K562 (cell line): ENCODE measurements around the gene TPR. TPM values are rescaled to one million over a fixed set of nuclear protein-coding genes. Genes with fewer than 3 reads are reported as not detected.

Source experiments
- ATAC-seq: fragments of 200-7000 bp; cut with Tn5 transposase; 3 replicates; pipeline ENCODE4 v1.9.1; 2020; ENCODE audit warnings: moderate library complexity
- BruUV-seq: library from RNA; stranded (reverse); fragments of 400-500 nt; replicated peaks from 2 replicates; lab custom pipeline; 2021; lab: Mats Ljungman, UMichigan
- CTCF ChIA-PET: fragments of 300-600 bp; formaldehyde crosslinking; extraction: SDS; loops from one replicate; lab custom pipeline; 2021; ENCODE audit warnings: low intra/inter-chr PET ratio; lab: Yijun Ruan, JAX
- POLR2A ChIA-PET: fragments of 300-600, 350-650 bp; sonication (Branson Sonifier 250); formaldehyde crosslinking; extraction: SDS; loops from one replicate; lab custom pipeline; 2021; ENCODE audit warnings: antibody characterized with exemption, inconsistent platforms; lab: Yijun Ruan, JAX
- DNase-seq, 4 experiments: peaks; one replicate each; pipeline versions ENCODE4 v3.0.0 to v3.0.0-alpha.2; 2011 to 2018; ENCODE audit warnings: low spot score in 3 of 4, mixed read lengths in 3 of 4; ENCODE audit errors: extremely low read depth in 1 of 4
- FAIRE-seq: peaks from 2 replicates; lab custom pipeline; 2011; peaks lifted over from hg19 to GRCh38; lab: Jason Lieb, UNC
- H2AFZ ChIP-seq: 2 replicates; pipeline ENCODE4 v1.6.0; 2011; ENCODE audit warnings: low read depth, low read length, control low read depth, inconsistent platforms
- H3K27ac ChIP-seq: fragments of 200-600 bp; 3 replicates; pipeline ENCODE4 v1.8.0; 2011; ENCODE audit warnings: low read depth, mild to moderate bottlenecking, control low read depth, inconsistent platforms, low read length, moderate library complexity, mixed read lengths; ENCODE audit errors: extremely low read depth
- H3K27me3 ChIP-seq, 2 experiments: fragments of 300-600 bp in 1 of 2; 2 replicates in 1 of 2; 3 replicates in 1 of 2; pipeline versions ENCODE4 v1.6.0 to v1.8.0; 2011; ENCODE audit warnings: inconsistent platforms in 2 of 2, low read length in 2 of 2, mild to moderate bottlenecking in 1 of 2, mixed read lengths in 1 of 2, moderate library complexity in 1 of 2; ENCODE audit not compliant: control insufficient read depth in 2 of 2, insufficient read depth in 2 of 2
- H3K36me3 ChIP-seq: fragments of 300-600 bp; 3 replicates; pipeline ENCODE4 v1.8.0; 2011; ENCODE audit warnings: mild to moderate bottlenecking, low read length, inconsistent platforms; ENCODE audit not compliant: control insufficient read depth, insufficient read depth
- H3K4me1 ChIP-seq, 2 experiments: fragments of 200-600 bp in 1 of 2; replicated peaks in 1 of 2; 2 replicates in 1 of 2; 3 replicates in 1 of 2; pipeline versions ENCODE4 v1.5.1 to v1.8.0; 2011; ENCODE audit warnings: inconsistent platforms in 2 of 2, low read length in 2 of 2, mild to moderate bottlenecking in 1 of 2, mixed read lengths in 1 of 2, moderate library complexity in 1 of 2; ENCODE audit not compliant: control insufficient read depth in 2 of 2, insufficient read depth in 2 of 2
- H3K4me2 ChIP-seq: 2 replicates; pipeline ENCODE4 v1.6.1; 2011; ENCODE audit warnings: low read length, control low read depth, inconsistent platforms, mixed read lengths; ENCODE audit not compliant: insufficient read depth
- H3K4me3 ChIP-seq: fragments of 200-600 bp; sonication (generic), shearing (Covaris generic); 2 replicates; pipeline ENCODE4 v1.5.1; 2016; ENCODE audit warnings: control low read depth, inconsistent platforms
- H3K79me2 ChIP-seq: fragments of 200-600 bp; 3 replicates; pipeline ENCODE4 v1.8.0; 2011; ENCODE audit warnings: low read length, inconsistent platforms; ENCODE audit not compliant: control insufficient read depth, insufficient read depth
- H3K9ac ChIP-seq, 2 experiments: 2 replicates each; pipeline versions ENCODE4 v1.6.0 to v1.6.1; 2011; ENCODE audit warnings: low read depth in 2 of 2, low read length in 2 of 2, control low read depth in 1 of 2, inconsistent platforms in 1 of 2, mild to moderate bottlenecking in 1 of 2, mixed read lengths in 1 of 2; ENCODE audit not compliant: insufficient read depth in 1 of 2
- H3K9me1 ChIP-seq: one replicate; pipeline ENCODE4 v1.6.0; 2011; ENCODE audit warnings: inconsistent platforms, mild to moderate bottlenecking, low read length, moderate library complexity; ENCODE audit not compliant: control insufficient read depth, insufficient read depth
- H3K9me3 ChIP-seq: replicated peaks from 2 replicates; pipeline ENCODE4 v1.5.1; 2011; ENCODE audit warnings: low read depth, low read length, inconsistent platforms; ENCODE audit not compliant: control insufficient read depth, insufficient read depth
- H4K20me1 ChIP-seq: replicated peaks from 2 replicates; pipeline ENCODE4 v1.6.1; 2011; ENCODE audit warnings: low read length, inconsistent platforms, mixed read lengths; ENCODE audit not compliant: control insufficient read depth, insufficient read depth
- CTCF ChIP-seq, 3 experiments: IDR thresholded peaks in 2 of 3; conservative IDR thresholded peaks in 1 of 3; 2 replicates each; pipeline ENCODE4 v1.5.1; 2011 to 2012; ENCODE audit warnings: low read length in 3 of 3, mild to moderate bottlenecking in 3 of 3, control low read depth in 2 of 3, improper control_type of control experiment in 1 of 3, inconsistent platforms in 1 of 3, low read depth in 1 of 3, mixed read lengths in 1 of 3, moderate library complexity in 1 of 3; ENCODE audit not compliant: insufficient read depth in 2 of 3
- U2AF2 ChIP-seq: fragments of 200-400 bp; formaldehyde crosslinking; optimal IDR thresholded peaks from 2 replicates; pipeline ENCODE3; 2017; ENCODE audit warnings: low read depth, mild to moderate bottlenecking, low read length
- ZNF24 ChIP-seq: fragments of 450-650 bp; IDR thresholded peaks from 2 replicates; pipeline ENCODE4 v1.6.1; 2016
- ZZZ3 ChIP-seq: fragments of 450-650 bp; IDR thresholded peaks from 2 replicates; pipeline ENCODE4 v1.6.1; 2016; ENCODE audit warnings: antibody characterized with exemption, mild to moderate bottlenecking, moderate library complexity
- WGBS: fragments of 100-300 bp; shearing (Covaris generic); methylation state at CpG from one replicate; pipeline ENCODE4 v1.1.6; 2016; ENCODE audit warnings: low coverage, mixed read lengths; ENCODE audit not compliant: insufficient coverage; ENCODE audit errors: missing lambda C conversion rate; 5-methylcytosine and 5-hydroxymethylcytosine counted together
- in situ Hi-C: fragments of 300-500 bp; cut with MboI; formaldehyde crosslinking; loops from 4 replicates; pipeline ENCODE4 v1.15.0; 2018; ENCODE audit warnings: inconsistent platforms, mixed read lengths
- intact Hi-C: fragments of 100-400 bp; cut with micrococcal nuclease; formaldehyde crosslinking; loops from 2 replicates; pipeline ENCODE4 v1.14.2; 2022
- polyA plus RNA-seq, 8 experiments: library from polyadenylated mRNA; depleted of rRNA in 4 of 8; stranded (reverse) in 5 of 8; unstranded in 3 of 8; fragments of >200 nt; fragmentation: Nextera tagmentation in 2 of 8; fragmentation: Illumina TruSeq in 1 of 8; extraction: Ambion mirVana in 2 of 8; extraction: Trizol in 1 of 8; gene quantifications; 2 replicates each; pipeline versions ENCODE4 v1.2.1 to v1.2.3, GENCODE V29; 2011 to 2014; ENCODE audit warnings: inconsistent platforms in 1 of 8, missing spikeins in 1 of 8
- total RNA-seq, 7 experiments: library from RNA; depleted of rRNA in 6 of 7; stranded (reverse); fragments of >200 nt in 6 of 7; fragmentation: Illumina TruSeq in 2 of 7; extraction: Trizol in 2 of 7; gene quantifications; 2 replicates each; pipeline versions ENCODE4 v1.2.1 to v1.2.3, GENCODE V29; 2011 to 2021; ENCODE audit warnings: low replicate concordance in 1 of 7

TPR gene
- total and polyA plus RNA-seq, 9 of the 15 experiments (the other 6 are each of a cell fraction or from before 2014, with no cell fraction given) = 48.5 to 167 (median 138) TPM

GRCh38 chr1:186330758-186331157 lies 44.3 kb downstream of the TPR start:
- intact Hi-C loops (no loop called here), in situ Hi-C loops (no loop called here)
- H3K27ac ChIP-seq = no peak overlapping the region
- H3K4me3 ChIP-seq = no peak overlapping the region
- FAIRE-seq = no peak
- WGBS = 97% methylated on average over 1 of the region's 1 CpG
- peak in 2 of 4 experiments; percentile 23 to 28 for DNase-seq
- TF ChIP-seq CTCF (IDR thresholded peaks at IDR 0.05 in 2 of 3, conservative IDR thresholded peaks at IDR 0.05 in 1 of 3; ENCODE audit: insufficient read depth in 2 of 3, low read depth in 1 of 3, low read length in 3 of 3) = peak in 2 of 3 experiments; percentile 32 to 52; a peak in 5 of 6 replicates
- no peak for TF ChIP-seq U2AF2
- peak; percentile 94 for TF ChIP-seq ZNF24
- TF ChIP-seq ZZZ3 = peak; percentile 72; the same call in 1 of the 2 replicates
- ChIA-PET POLR2A (interaction anchor here (0.5 to 3.4 kb wide), 7 partner anchors 8 to 44 kb away, joined by 3 to 17 read pairs (median 4); partner anchors contain the start of gene TPR), CTCF (no interaction called here)
- no peak overlapping the region for H2AFZ ChIP-seq
- no peak overlapping the region for H3K4me2 ChIP-seq
- H4K20me1 ChIP-seq = no peaks in the 10 kb centered on the region
- H3K9ac ChIP-seq = no peak overlapping the region
- no peaks in the 10 kb centered on the region for H3K9me3 ChIP-seq
- no peaks in the 10 kb centered on the region for H3K9me1 ChIP-seq
- peaks cover 95% of the 10 kb centered on the region for H3K36me3 ChIP-seq
- no peaks in the 10 kb centered on the region for H3K79me2 ChIP-seq
- no peaks in the 10 kb centered on the region for H3K4me1 ChIP-seq
- ATAC-seq = peak; percentile 77
- H3K27me3 ChIP-seq = no peaks in the 10 kb centered on the region
- BruUV-seq = no TSS peak
